GM19238 (cell line): ENCODE results near the gene ARMC2.
A peak's percentile ranks its signal among the peaks of the same experiment; 100 is the strongest.
"Not testable (repeated sequence)": the region's sequence is repeated elsewhere in the genome, so short reads cannot be mapped to it uniquely, and the experiment has no call there.

Experiments used
- DNase-seq: peaks from one replicate; pipeline ENCODE4 v3.0.0; 2011; ENCODE audit warnings: low spot score; ENCODE audit not compliant: insufficient read length

ARMC2 gene, protein sequence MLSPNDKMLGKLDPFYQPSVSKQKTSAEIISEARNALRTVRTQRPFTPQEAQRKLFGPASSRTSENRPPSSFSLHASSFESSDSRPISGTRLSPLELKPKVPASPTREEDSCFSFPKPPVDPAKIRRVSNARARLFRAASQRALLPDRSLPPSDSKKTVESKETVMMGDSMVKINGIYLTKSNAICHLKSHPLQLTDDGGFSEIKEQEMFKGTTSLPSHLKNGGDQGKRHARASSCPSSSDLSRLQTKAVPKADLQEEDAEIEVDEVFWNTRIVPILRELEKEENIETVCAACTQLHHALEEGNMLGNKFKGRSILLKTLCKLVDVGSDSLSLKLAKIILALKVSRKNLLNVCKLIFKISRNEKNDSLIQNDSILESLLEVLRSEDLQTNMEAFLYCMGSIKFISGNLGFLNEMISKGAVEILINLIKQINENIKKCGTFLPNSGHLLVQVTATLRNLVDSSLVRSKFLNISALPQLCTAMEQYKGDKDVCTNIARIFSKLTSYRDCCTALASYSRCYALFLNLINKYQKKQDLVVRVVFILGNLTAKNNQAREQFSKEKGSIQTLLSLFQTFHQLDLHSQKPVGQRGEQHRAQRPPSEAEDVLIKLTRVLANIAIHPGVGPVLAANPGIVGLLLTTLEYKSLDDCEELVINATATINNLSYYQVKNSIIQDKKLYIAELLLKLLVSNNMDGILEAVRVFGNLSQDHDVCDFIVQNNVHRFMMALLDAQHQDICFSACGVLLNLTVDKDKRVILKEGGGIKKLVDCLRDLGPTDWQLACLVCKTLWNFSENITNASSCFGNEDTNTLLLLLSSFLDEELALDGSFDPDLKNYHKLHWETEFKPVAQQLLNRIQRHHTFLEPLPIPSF

DNA sequence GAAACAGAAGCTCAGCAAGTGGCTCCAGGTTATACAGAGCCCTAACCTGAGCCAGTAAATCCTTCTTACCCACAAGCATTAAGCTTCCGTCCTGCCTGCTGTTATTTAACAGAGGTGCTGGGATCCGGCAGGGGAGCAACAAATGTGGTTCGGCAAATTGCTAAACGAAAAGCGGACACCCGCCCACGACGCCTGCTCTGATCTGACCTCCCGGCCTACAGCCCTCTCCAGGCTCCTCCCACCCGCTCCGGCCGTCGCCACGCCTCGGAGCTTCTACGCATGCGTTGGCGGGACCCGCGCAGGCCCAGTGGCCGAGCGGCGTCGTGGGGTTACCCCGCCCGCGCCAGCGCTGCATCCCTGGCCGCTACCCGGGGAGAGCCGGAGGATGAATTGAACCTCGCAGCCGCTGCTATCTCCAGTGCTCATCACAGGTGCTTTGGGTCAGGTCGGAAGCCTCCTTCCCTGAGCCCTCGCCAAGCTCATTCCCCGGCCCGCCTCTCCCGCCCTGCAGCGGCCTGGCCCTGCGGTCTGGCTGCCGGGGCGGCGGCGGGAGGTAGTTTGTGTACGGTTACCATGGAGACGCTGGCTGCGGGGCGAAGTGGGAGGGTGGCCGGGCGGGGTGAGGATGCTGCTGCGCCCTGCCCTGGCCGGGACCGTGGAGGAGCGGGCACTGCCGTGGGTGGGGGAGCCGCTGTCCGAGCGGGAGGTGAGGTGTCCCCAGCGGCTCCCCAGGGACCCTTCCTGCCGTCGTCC is at the start of gene ARMC2:
ARMC2 (plus strand) TSS at position 307 of the 753 bp plus-strand sequence. CDS start 5,846 bp downstream, outside the sequence.
- peak; percentile 83 for DNase-seq

GRCh38 chr6:108798670-108799353 is 49.4 kb upstream of the ARMC2 start:
- no peak for DNase-seq

DNA sequence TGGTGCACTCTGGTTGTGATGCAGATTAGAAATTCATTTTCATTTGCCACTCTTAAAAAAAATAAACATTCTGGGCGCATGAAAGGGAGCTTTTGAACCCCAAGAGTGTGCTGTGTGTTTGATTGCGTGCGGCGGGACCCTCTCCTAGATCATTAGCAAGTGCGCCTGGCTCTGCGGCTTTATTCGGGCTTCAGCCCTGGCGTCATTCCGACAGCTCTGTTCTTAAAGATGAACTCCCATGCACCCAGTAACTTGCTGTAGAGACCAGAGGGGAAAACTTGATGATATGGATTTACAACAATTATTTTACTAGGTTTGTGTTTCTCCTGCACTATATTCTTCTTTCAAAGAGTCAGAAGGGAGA is 48.9 kb upstream of the ARMC2 start:
- no peak for DNase-seq

DNA sequence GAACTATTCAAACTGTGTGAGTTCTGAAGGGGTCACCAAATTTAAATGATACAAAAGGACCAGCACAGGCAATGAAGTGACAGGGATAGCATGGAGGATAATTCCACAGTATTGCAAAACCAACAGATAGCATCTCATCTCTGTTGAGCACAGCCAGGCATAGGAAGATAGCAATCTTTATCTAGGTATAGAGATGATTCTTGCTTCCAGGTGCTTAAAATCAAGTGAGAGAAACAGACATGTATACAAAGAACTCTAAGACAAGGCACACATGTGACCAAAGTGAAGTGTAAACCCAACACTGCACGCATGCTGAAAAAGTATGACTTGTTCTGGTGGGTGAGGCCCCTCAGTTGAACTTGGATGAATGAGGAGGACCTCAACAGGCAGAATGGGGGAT is 48.4 kb upstream of the ARMC2 start:
- no peak for DNase-seq

DNA sequence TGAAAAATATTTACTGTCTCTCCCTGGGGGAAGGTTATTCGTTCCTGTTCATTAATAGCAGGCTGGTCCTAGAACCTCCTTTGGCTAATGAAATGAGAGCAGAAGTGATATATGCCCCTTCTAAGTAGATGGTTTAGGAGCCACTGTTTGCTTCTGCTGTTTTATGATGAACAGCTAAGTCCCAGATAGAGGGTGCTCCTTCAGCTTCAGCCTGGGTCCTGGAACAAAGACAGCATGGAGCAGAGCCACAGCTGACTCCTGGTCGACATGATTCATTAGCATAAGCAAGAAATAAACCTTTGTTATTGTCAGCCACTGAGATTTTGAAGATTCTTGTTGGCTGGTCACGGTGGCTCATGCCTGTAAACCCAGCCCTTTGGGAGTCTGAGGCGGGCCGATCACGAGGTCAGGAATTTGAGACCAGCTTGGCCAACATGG is 47.8 kb upstream of the ARMC2 start:
- DNase-seq: no peak

DNA sequence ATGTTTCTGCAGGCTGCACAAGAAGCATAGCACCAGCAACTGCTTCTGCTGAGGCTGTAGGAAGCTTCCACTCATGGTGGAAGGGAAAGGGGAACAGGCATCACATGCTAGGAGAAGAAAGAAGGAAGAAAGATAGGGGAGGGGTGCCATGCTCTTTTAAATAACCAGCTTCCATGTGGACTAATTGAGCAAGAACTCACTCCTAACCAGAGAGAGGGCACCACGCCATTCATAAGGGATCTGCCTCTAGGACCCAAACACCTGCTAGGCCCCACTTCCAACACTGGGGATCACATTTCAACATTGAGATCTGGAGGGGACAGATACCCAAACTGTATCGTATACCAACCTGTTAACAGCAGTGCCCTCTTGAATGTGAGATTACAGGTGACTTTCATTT is 46.9 kb upstream of the ARMC2 start:
- DNase-seq: no peak

- no peak for DNase-seq
These were observed 44.2 kb upstream of the ARMC2 start for GRCh38 chr6:108803982-108804490.

DNA sequence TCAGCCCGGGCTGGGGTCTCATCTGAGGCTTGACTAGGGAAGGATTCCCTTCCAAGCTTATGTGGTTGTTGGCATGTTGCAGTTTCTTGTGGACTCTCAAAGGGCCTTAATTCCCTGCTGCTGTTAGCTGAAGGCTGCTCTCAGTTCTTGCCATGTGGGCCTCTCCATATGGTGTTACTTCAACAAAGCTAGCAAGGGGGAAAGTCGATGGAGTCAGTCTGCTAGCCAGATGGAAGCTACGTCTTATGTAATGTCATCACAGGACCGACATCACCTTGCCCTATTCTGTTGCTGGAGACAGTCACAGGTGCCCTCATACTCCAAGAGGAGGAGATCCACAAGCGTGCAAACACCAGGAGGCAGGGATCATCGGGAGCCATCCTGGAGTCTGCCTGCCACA is 43.3 kb upstream of the ARMC2 start:
- DNase-seq: no peak

DNA sequence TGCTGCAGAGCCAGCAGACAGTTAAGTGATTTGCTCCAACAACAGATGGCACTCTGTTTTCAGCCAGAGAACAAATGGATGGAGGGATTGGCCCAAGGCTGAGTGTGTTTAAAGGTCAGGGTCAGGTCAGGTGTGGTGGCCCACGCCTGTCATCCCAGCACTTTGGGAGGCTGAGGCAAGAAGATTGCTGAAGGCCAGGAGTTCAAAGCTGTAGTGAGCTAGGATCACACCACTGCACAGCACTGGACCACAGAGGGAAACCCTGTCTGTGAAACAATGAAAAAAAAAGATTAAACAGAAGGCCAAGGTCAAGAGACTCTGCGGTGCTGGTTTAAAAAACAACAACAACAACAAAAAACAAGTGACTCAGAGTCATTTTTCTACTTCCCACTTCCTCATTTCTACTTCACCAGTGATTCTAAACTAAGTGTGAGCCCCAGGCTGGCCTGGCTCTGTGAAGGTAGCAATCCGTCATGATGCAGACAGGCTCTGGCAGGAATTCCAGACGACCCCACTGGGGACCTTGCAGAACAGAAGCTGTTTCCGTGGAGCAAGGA is 42.5 kb upstream of the ARMC2 start:
- peak; percentile 16 for DNase-seq

GRCh38 chr6:108806171-108806570 is 42.1 kb upstream of the ARMC2 start:
- no peak for DNase-seq

DNA sequence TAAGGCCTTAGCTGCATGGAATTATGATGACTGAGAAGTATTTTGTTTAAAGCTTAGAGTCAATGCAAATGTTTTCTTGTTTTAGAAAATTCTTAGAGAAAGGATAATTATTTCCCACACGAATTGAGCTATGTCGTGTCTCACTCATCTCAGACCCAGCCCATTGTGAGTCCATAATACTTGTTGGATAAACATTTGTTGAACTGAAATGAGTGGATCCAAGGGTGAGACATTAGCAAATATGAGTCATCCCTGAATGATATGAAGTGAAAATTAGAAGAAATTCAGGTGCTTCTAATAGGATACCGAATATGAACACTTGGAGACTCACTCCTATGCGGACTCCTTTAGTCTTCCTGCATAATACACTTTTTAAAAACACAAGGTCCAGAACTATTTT is 41.6 kb upstream of the ARMC2 start:
- DNase-seq: no peak

DNA sequence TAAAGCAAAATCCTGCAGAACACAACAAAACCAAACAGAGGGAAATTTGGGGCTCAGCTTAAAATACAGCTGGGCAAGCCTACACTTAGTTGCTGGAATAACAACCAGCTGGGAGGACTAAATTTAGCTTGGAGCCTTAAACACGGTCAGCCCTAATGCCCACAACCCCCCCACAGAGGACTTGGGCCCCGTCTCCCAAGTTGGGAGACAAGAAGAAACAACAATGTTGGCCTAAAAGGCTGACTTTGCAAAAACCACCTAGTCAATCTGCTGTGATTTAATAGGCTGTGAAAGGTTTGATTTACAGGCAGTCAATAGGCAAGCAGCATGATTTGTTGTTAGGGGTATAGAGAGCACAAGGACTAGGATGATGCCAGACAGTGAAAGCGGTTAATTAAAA is 40.3 kb upstream of the ARMC2 start:
- no peak for DNase-seq

DNA sequence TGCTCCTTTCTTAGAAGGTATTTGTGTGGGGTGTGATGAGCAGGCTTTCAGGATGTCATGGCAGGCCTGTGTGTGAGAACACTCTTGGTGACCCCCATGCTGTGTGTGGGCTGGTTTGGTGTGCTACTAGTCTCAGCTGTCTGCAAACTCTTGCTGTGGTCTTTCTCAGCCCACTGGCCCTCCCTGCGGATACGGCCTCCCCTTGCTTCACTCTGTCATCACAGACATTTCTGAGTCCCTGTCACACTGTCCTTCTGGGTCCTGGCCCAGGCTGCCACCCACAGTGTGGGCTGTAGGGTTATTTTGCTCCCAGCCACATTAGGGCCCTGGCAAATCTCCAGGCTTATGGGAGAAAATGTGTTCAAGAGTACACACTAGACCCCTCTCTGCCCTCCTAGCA is 39.0 kb upstream of the ARMC2 start:
- DNase-seq: no peak

DNA sequence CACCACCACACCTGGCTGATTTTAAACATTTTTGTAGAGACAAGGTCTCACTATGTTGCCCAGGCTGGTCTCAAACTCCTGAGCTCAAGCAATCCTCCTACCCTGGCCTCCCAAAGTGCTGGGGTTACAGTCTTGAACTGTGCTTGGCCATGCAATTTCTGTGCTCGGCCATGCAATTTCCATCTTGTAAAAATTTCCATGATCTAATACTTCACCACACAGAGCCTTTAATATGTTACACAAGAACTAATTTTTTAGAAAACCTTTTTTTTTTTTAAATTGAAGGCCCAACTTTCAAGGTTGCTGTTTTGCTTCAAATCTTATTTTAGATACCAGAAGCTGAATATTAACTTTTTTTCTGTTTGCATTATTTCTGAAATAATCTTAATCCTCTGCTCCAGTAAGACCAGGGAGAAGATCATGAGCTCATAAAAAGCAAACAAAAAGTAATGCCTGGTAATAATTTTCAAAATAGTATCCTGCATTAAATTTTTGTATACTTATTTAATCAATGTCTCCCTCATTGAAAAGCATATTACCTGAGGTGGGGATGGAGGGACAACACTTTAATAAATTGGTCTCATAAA is 38.1 kb upstream of the ARMC2 start:
- DNase-seq: no peak

GRCh38 chr6:108811490-108811889 is 36.7 kb upstream of the ARMC2 start:
- no peak for DNase-seq

DNA sequence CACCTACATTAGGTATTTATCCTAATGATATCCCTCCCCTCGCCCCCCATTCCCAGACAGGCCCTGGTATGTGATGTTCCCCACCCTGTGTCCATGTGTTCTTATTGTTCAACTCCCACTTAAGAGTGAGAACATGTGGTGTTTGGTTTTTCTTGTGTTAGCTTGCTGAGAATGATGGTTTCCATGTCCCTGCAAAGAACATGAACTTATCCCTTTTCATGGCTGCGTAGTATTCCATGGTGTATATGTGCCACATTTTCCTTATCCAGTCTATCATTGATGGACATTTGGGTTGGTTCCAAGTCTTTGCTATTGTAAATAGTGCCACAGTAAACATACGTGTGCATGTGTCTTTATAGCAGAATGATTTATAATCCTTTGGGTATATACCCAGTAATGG is 35.0 kb upstream of the ARMC2 start:
- DNase-seq: not testable (repeated sequence)

DNA sequence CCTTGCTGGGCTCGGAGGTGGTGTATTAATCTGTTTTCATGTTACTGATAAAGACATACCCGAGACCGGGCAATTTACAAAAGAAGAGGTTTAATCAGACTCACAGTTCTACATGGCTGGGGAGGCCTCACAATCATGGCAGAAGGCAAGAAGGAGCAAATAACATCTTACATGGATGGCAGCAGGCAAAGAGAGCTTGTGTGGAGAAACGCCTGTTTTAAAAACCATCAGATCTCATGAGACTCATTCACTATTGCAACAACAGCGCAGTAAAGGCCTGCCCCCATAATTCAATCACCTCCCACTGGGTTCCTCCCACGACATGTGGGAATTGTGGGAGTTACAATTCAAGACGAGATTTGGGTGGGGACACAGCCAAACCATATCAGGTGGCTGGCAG is 30.9 kb upstream of the ARMC2 start:
- not testable (repeated sequence) for DNase-seq

DNA sequence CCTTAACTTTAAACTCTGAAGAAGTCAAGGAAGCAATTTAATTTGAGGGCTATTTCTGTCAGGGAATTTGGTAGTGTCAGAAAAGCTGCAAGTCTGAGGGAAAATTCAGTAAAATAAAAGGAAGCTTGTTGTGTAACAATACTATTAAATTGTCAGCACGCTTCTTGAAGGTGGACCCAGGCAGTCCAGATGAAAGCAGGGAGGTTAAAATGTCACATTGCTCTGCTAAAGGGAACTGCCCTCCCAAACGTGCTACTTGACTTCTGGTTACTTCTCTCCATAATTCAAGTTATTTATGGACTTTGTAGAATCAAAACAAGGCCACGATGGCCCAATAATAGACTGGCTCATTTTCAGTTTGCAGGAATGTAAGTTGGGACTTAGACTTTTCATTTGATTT is 28.2 kb upstream of the ARMC2 start:
- no peak for DNase-seq

GRCh38 chr6:108822401-108822800 is 25.8 kb upstream of the ARMC2 start:
- no peak for DNase-seq

DNA sequence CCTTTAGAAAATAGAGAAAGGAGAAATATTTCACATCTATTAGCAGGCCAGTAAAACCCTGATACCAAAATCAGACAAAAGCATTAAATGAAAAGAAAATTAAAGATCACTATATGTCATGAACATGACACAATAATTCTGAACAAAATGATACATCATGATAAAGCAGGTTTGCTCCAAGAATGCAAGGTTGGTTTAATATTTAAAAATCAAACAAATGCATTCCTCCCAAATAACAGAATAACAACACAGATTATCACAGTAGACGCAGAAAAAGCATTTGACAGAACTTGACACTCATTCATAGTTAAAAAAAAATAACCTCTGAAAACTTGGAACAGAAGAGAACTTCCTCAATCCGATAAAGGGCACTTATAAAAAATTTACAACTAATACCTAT is 22.9 kb upstream of the ARMC2 start:
- DNase-seq: no peak
